Measurements from ENCODE around the gene PGBD4.

GRCh38 chr15:34102175-34102925 is 467 bp downstream of the PGBD4 start:
- TF ChIP-seq CTCF (IDR thresholded peaks at IDR 0.05) (no peak), ZFX (IDR thresholded peaks at IDR 0.05; ENCODE audit: borderline replicate concordance) (no peak)

All from 22Rv1 (cell line).